HFFc6 (cell line): ENCODE data around the gene GDF10. TPM values are rescaled to one million over a fixed set of nuclear protein-coding genes. Genes with fewer than 3 reads are reported as not detected.

Experiments
- DNase-seq: peaks from one replicate; pipeline ENCODE4 v3.0.0-alpha.2; 2018
- H3K27ac Mint-ChIP-seq: 2 replicates; pipeline ENCODE4 v1.8.0; 2020; ENCODE audit warnings: mild to moderate bottlenecking, mixed read lengths
- H3K27me3 Mint-ChIP-seq: 2 replicates; pipeline ENCODE4 v1.8.0; 2021; ENCODE audit warnings: mild to moderate bottlenecking, moderate library complexity, mixed read lengths; ENCODE audit not compliant: insufficient read depth
- H3K36me3 Mint-ChIP-seq: 2 replicates; pipeline ENCODE4 v1.8.0; 2021; ENCODE audit warnings: low read depth, mixed read lengths
- H3K4me1 Mint-ChIP-seq: 2 replicates; pipeline ENCODE4 v1.8.0; 2020; ENCODE audit warnings: low read depth, mixed read lengths
- H3K4me3 Mint-ChIP-seq: 2 replicates; pipeline ENCODE4 v1.8.0; 2020; ENCODE audit warnings: mild to moderate bottlenecking, moderate library complexity, mixed read lengths
- H3K9me3 Mint-ChIP-seq: 2 replicates; pipeline ENCODE4 v1.8.0; 2020; ENCODE audit warnings: mild to moderate bottlenecking, mixed read lengths
- CTCF ChIP-seq: fragments of 200-600 bp; sonication (generic); IDR thresholded peaks from 2 replicates; pipeline ENCODE4 v1.5.0; 2021; ENCODE audit warnings: antibody characterized with exemption, mild to moderate bottlenecking
- total RNA-seq, 6 experiments: library from RNA; stranded (reverse); fragmentation: NEBNext Ultra II Directional; extraction: Animal tissue kit (Norgen Biotek cat#: 25700); gene quantifications; 2 replicates in 1 of 6; 3 replicates in 5 of 6; pipeline ENCODE4 v1.2.3, GENCODE V29; 2021

GDF10 gene
- total RNA-seq, 6 experiments from 2014 or later = not detected

GRCh38 chr10:47285381-47286115 is 14.4 kb upstream of the GDF10 start:
- no peak for TF ChIP-seq CTCF
- no peak overlapping the region for H3K27ac Mint-ChIP-seq
- DNase-seq = no peak
- no peaks in the 10 kb centered on the region for H3K4me1 Mint-ChIP-seq
- H3K27me3 Mint-ChIP-seq = peaks cover 27% of the 10 kb centered on the region
- H3K9me3 Mint-ChIP-seq = no peaks in the 10 kb centered on the region
- no peak overlapping the region for H3K4me3 Mint-ChIP-seq
- H3K36me3 Mint-ChIP-seq = no peaks in the 10 kb centered on the region

GRCh38 chr10:47286116-47286505 is 13.9 kb upstream of the GDF10 start:
- DNase-seq = no peak
- no peak for TF ChIP-seq CTCF
- Mint-ChIP-seq H3K9me3 (no peaks in the 10 kb centered on the region), H3K4me3 (no peak overlapping the region), H3K27me3 (peaks cover 28% of the 10 kb centered on the region), H3K36me3 (no peaks in the 10 kb centered on the region), H3K27ac (no peak overlapping the region), H3K4me1 (no peaks in the 10 kb centered on the region)

GRCh38 chr10:47286591-47287315 is 13.2 kb upstream of the GDF10 start:
- H3K9me3 Mint-ChIP-seq = no peaks in the 10 kb centered on the region
- peaks cover 25% of the 10 kb centered on the region for H3K27me3 Mint-ChIP-seq
- no peak overlapping the region for H3K4me3 Mint-ChIP-seq
- no peak overlapping the region for H3K27ac Mint-ChIP-seq
- DNase-seq = no peak
- H3K36me3 Mint-ChIP-seq = no peaks in the 10 kb centered on the region
- H3K4me1 Mint-ChIP-seq = no peaks in the 10 kb centered on the region
- TF ChIP-seq CTCF = no peak

- no peaks in the 10 kb centered on the region for H3K9me3 Mint-ChIP-seq
- DNase-seq = no peak
- peaks cover 22% of the 10 kb centered on the region for H3K27me3 Mint-ChIP-seq
- H3K36me3 Mint-ChIP-seq = no peaks in the 10 kb centered on the region
- H3K4me3 Mint-ChIP-seq = no peak overlapping the region
- TF ChIP-seq CTCF = no peak
- H3K27ac Mint-ChIP-seq = no peak overlapping the region
- H3K4me1 Mint-ChIP-seq = no peaks in the 10 kb centered on the region
Measured at GRCh38 chr10:47287365-47287802, 12.6 kb upstream of the GDF10 start.

- Mint-ChIP-seq H3K4me3 (no peak overlapping the region), H3K4me1 (no peaks in the 10 kb centered on the region), H3K27me3 (peaks cover 21% of the 10 kb centered on the region), H3K9me3 (no peaks in the 10 kb centered on the region), H3K36me3 (no peaks in the 10 kb centered on the region), H3K27ac (no peak overlapping the region)
- DNase-seq = no peak
- no peak for TF ChIP-seq CTCF
Measured at GRCh38 chr10:47287805-47288204, 12.2 kb upstream of the GDF10 start.
